Stimulated activated naive CD8-positive, alpha-beta T cell treated with anti-CD3 and anti-CD28 coated beads, Interleukin-15, amount 100 ng/mL, for 72 hours (primary cell): Measurements from ENCODE around the gene SHROOM3.
"Not testable (repeated sequence)": the region's sequence is repeated elsewhere in the genome, so short reads cannot be mapped to it uniquely, and the experiment has no call there.

Source experiments
- ATAC-seq: fragments of 150-1000 bp; cut with Tn5 transposase; 2 replicates; pipeline ENCODE4 v1.10.0; 2021; ENCODE audit warnings: mild to moderate bottlenecking, moderate library complexity
- DNase-seq, 2 donors: peaks; one replicate each; pipeline ENCODE4 v3.0.0; 2021 to 2022
- H3K27ac Mint-ChIP-seq, 2 donors: one replicate each; pipeline ENCODE4 v1.8.0; 2022; ENCODE audit warnings: mild to moderate bottlenecking in 2 of 2, mixed read lengths in 2 of 2, moderate library complexity in 2 of 2
- H3K27me3 Mint-ChIP-seq: one replicate; pipeline ENCODE4 v1.8.0; 2022; ENCODE audit warnings: mixed read lengths
- H3K4me1 Mint-ChIP-seq: one replicate; pipeline ENCODE4 v1.8.0; 2022; ENCODE audit warnings: mild to moderate bottlenecking, mixed read lengths
- H3K4me3 Mint-ChIP-seq, 2 donors: one replicate each; pipeline ENCODE4 v1.8.0; 2022; ENCODE audit warnings: mild to moderate bottlenecking in 2 of 2, mixed read lengths in 2 of 2, moderate library complexity in 1 of 2
- H3K9me3 Mint-ChIP-seq, 2 donors: one replicate each; pipeline ENCODE4 v1.8.0; 2022; ENCODE audit warnings: mixed read lengths in 2 of 2

SHROOM3 gene

GRCh38 chr4:76714226-76714625, 279.2 kb downstream of the SHROOM3 start:
- H3K27ac Mint-ChIP-seq = no peak overlapping the region
- no peaks in the 10 kb centered on the region for H3K9me3 Mint-ChIP-seq
- DNase-seq (no peak), ATAC-seq (no peak)
- H3K27me3 Mint-ChIP-seq = peaks cover 13% of the 10 kb centered on the region
- no peak overlapping the region for H3K4me3 Mint-ChIP-seq
- H3K4me1 Mint-ChIP-seq = peaks cover 10% of the 10 kb centered on the region

GRCh38 chr4:76716020-76716419, 281.0 kb downstream of the SHROOM3 start:
- Mint-ChIP-seq H3K27ac (no peak overlapping the region), H3K4me1 (peaks cover 10% of the 10 kb centered on the region), H3K27me3 (peaks cover 21% of the 10 kb centered on the region), H3K9me3 (no peaks in the 10 kb centered on the region), H3K4me3 (no peak overlapping the region)
- ATAC-seq = no peak
- no peak for DNase-seq

- H3K4me3 Mint-ChIP-seq = no peak overlapping the region
- peaks cover 21% of the 10 kb centered on the region for H3K27me3 Mint-ChIP-seq
- DNase-seq (no peak), ATAC-seq (no peak)
- H3K4me1 Mint-ChIP-seq = peaks cover 10% of the 10 kb centered on the region
- H3K9me3 Mint-ChIP-seq = no peaks in the 10 kb centered on the region
- no peak overlapping the region for H3K27ac Mint-ChIP-seq
Measured at GRCh38 chr4:76716658-76717057, 281.6 kb downstream of the SHROOM3 start.

GRCh38 chr4:76717431-76717830, 282.4 kb downstream of the SHROOM3 start:
- peaks cover 10% of the 10 kb centered on the region for H3K4me1 Mint-ChIP-seq
- no peak for DNase-seq
- no peak overlapping the region for H3K4me3 Mint-ChIP-seq
- H3K9me3 Mint-ChIP-seq = no peaks in the 10 kb centered on the region
- H3K27me3 Mint-ChIP-seq = peaks cover 21% of the 10 kb centered on the region
- H3K27ac Mint-ChIP-seq = no peak overlapping the region
- ATAC-seq = no peak

GRCh38 chr4:76718021-76718420, 283.0 kb downstream of the SHROOM3 start:
- H3K27ac Mint-ChIP-seq = no peak overlapping the region
- no peak overlapping the region for H3K4me3 Mint-ChIP-seq
- ATAC-seq (no peak), DNase-seq (no peak)
- H3K27me3 Mint-ChIP-seq = peaks cover 21% of the 10 kb centered on the region
- peaks cover 10% of the 10 kb centered on the region for H3K4me1 Mint-ChIP-seq
- H3K9me3 Mint-ChIP-seq = no peaks in the 10 kb centered on the region

- DNase-seq (no peak), ATAC-seq (no peak)
- Mint-ChIP-seq H3K27ac (no peak overlapping the region), H3K4me1 (peaks cover 19% of the 10 kb centered on the region), H3K4me3 (no peak overlapping the region), H3K27me3 (peaks cover 21% of the 10 kb centered on the region), H3K9me3 (no peaks in the 10 kb centered on the region)
Measured at GRCh38 chr4:76718831-76719230, 283.8 kb downstream of the SHROOM3 start.

GRCh38 chr4:76720121-76720520, 285.1 kb downstream of the SHROOM3 start:
- ATAC-seq = no peak
- H3K4me3 Mint-ChIP-seq = no peak overlapping the region
- no peaks in the 10 kb centered on the region for H3K9me3 Mint-ChIP-seq
- H3K27ac Mint-ChIP-seq = no peak overlapping the region
- H3K4me1 Mint-ChIP-seq = peaks cover 23% of the 10 kb centered on the region
- H3K27me3 Mint-ChIP-seq = peaks cover 21% of the 10 kb centered on the region
- DNase-seq = no peak

- not testable (repeated sequence) for DNase-seq, H3K27ac Mint-ChIP-seq, H3K4me3 Mint-ChIP-seq, ATAC-seq, H3K9me3 Mint-ChIP-seq
- Mint-ChIP-seq H3K27me3 (peaks cover 30% of the 10 kb centered on the region), H3K4me1 (peaks cover 18% of the 10 kb centered on the region)
Measured at GRCh38 chr4:76722146-76722545, 287.1 kb downstream of the SHROOM3 start.

- ATAC-seq = no peak
Measured at GRCh38 chr4:76722838-76723237, 287.8 kb downstream of the SHROOM3 start.

GRCh38 chr4:76723373-76723772, 288.3 kb downstream of the SHROOM3 start:
- Mint-ChIP-seq H3K4me1 (peaks cover 13% of the 10 kb centered on the region), H3K4me3 (no peak overlapping the region), H3K27ac (no peak overlapping the region), H3K9me3 (no peaks in the 10 kb centered on the region), H3K27me3 (peaks cover 30% of the 10 kb centered on the region)
- DNase-seq = no peak
- ATAC-seq = peak; percentile 55

More at GRCh38 chr4:76722838-76723237, 287.8 kb downstream of the SHROOM3 start:
- H3K4me1 Mint-ChIP-seq = peaks cover 13% of the 10 kb centered on the region
- peaks cover 26% of the 10 kb centered on the region for H3K27me3 Mint-ChIP-seq
- H3K4me3 Mint-ChIP-seq = no peak overlapping the region
- no peak overlapping the region for H3K27ac Mint-ChIP-seq
- no peaks in the 10 kb centered on the region for H3K9me3 Mint-ChIP-seq
- no peak for DNase-seq

GRCh38 chr4:76723924-76724323, 288.9 kb downstream of the SHROOM3 start:
- Mint-ChIP-seq H3K27me3 (peaks cover 32% of the 10 kb centered on the region), H3K27ac (no peak overlapping the region), H3K4me3 (no peak overlapping the region), H3K4me1 (peaks cover 13% of the 10 kb centered on the region), H3K9me3 (no peaks in the 10 kb centered on the region)
- DNase-seq (no peak), ATAC-seq (no peak)

- DNase-seq (no peak), ATAC-seq (no peak)
- H3K27ac Mint-ChIP-seq = no peak overlapping the region
- peaks cover 13% of the 10 kb centered on the region for H3K4me1 Mint-ChIP-seq
- peaks cover 22% of the 10 kb centered on the region for H3K27me3 Mint-ChIP-seq
- H3K4me3 Mint-ChIP-seq = no peak overlapping the region
- H3K9me3 Mint-ChIP-seq = no peaks in the 10 kb centered on the region
Measured at GRCh38 chr4:76725039-76725438, 290.0 kb downstream of the SHROOM3 start.

GRCh38 chr4:76726176-76726575, 291.1 kb downstream of the SHROOM3 start:
- no peaks in the 10 kb centered on the region for H3K9me3 Mint-ChIP-seq
- H3K27me3 Mint-ChIP-seq = peaks cover 22% of the 10 kb centered on the region
- H3K4me3 Mint-ChIP-seq = no peak overlapping the region
- no peak for DNase-seq
- H3K4me1 Mint-ChIP-seq = peaks cover 13% of the 10 kb centered on the region
- H3K27ac Mint-ChIP-seq = no peak overlapping the region
- no peak for ATAC-seq

GRCh38 chr4:76726631-76727030, 291.6 kb downstream of the SHROOM3 start:
- DNase-seq (no peak), ATAC-seq (no peak)
- H3K27ac Mint-ChIP-seq = no peak overlapping the region
- H3K4me3 Mint-ChIP-seq = no peak overlapping the region
- H3K27me3 Mint-ChIP-seq = peaks cover 22% of the 10 kb centered on the region
- peaks cover 13% of the 10 kb centered on the region for H3K4me1 Mint-ChIP-seq
- H3K9me3 Mint-ChIP-seq = no peaks in the 10 kb centered on the region

- peaks cover 22% of the 10 kb centered on the region for H3K27me3 Mint-ChIP-seq
- not testable (repeated sequence) for H3K9me3 Mint-ChIP-seq, H3K4me3 Mint-ChIP-seq, ATAC-seq, DNase-seq, H3K27ac Mint-ChIP-seq
- peaks cover 13% of the 10 kb centered on the region for H3K4me1 Mint-ChIP-seq
Measured at GRCh38 chr4:76727934-76728333, 292.9 kb downstream of the SHROOM3 start.

- H3K27me3 Mint-ChIP-seq = peaks cover 22% of the 10 kb centered on the region
- H3K4me3 Mint-ChIP-seq = no peak overlapping the region
- no peak for DNase-seq
- H3K4me1 Mint-ChIP-seq = no peaks in the 10 kb centered on the region
- no peak overlapping the region for H3K27ac Mint-ChIP-seq
- ATAC-seq = no peak
- no peaks in the 10 kb centered on the region for H3K9me3 Mint-ChIP-seq
Measured at GRCh38 chr4:76729460-76729859, 294.4 kb downstream of the SHROOM3 start.

- ATAC-seq (no peak), DNase-seq (no peak)
- Mint-ChIP-seq H3K9me3 (no peaks in the 10 kb centered on the region), H3K4me1 (no peaks in the 10 kb centered on the region), H3K4me3 (no peak overlapping the region), H3K27me3 (peaks cover 27% of the 10 kb centered on the region), H3K27ac (no peak overlapping the region)
Measured at GRCh38 chr4:76729980-76730379, 295.0 kb downstream of the SHROOM3 start.
